Neutrophil (primary cell): Measurements from ENCODE around the gene DACT1.

Experiments
- H3K27ac ChIP-seq: fragments of 200-600 bp; sonication (generic); 2 replicates; pipeline ENCODE4 v1.5.1; 2016; ENCODE audit warnings: mild to moderate bottlenecking, moderate library complexity
- H3K27me3 ChIP-seq: fragments of 200-600 bp; sonication (generic); 2 replicates; pipeline ENCODE4 v1.6.0; 2016; ENCODE audit warnings: mild to moderate bottlenecking
- H3K36me3 ChIP-seq: fragments of 200-600 bp; sonication (generic); 2 replicates; pipeline ENCODE4 v1.5.1; 2017
- H3K4me1 ChIP-seq, 2 experiments: fragments of 200-600 bp in 1 of 2; sonication (generic) in 1 of 2; 1 replicate in 1 of 2; 2 replicates in 1 of 2; pipeline versions ENCODE4 v1.5.1 to v1.6.1; 2013 to 2016; ENCODE audit warnings: low read depth in 1 of 2, low read length in 1 of 2, mild to moderate bottlenecking in 1 of 2, moderate library complexity in 1 of 2; ENCODE audit not compliant: control insufficient read depth in 1 of 2, insufficient read depth in 1 of 2
- H3K4me3 ChIP-seq, 2 experiments: fragments of 200-600 bp in 1 of 2; sonication (generic) in 1 of 2; 1 replicate in 1 of 2; 2 replicates in 1 of 2; pipeline ENCODE4 v1.5.1; 2013 to 2016; ENCODE audit warnings: low read depth in 1 of 2, low read length in 1 of 2, mild to moderate bottlenecking in 1 of 2, moderate library complexity in 1 of 2
- H3K9me3 ChIP-seq: fragments of 200-600 bp; sonication (generic); 2 replicates; pipeline ENCODE4 v1.5.1; 2016
- CTCF ChIP-seq: fragments of 200-600 bp; sonication (generic); IDR thresholded peaks from 2 replicates; pipeline ENCODE4 v1.5.1; 2016; ENCODE audit warnings: antibody characterized with exemption

DACT1 gene

GRCh38 chr14:58677001-58677400, 39.2 kb downstream of the DACT1 start:
- no peaks in the 10 kb centered on the region for H3K9me3 ChIP-seq

GRCh38 chr14:58677517-58677916, 39.8 kb downstream of the DACT1 start:
- Histone ChIP-seq H3K4me1 (no peaks in the 10 kb centered on the region), H3K27ac (no peak overlapping the region), H3K27me3 (no peaks in the 10 kb centered on the region), H3K36me3 (no peaks in the 10 kb centered on the region), H3K4me3 (no peak overlapping the region), H3K9me3 (no peaks in the 10 kb centered on the region)
- TF ChIP-seq CTCF, result no peak

More at GRCh38 chr14:58677001-58677400, 39.2 kb downstream of the DACT1 start:
- Histone ChIP-seq H3K27me3 (no peaks in the 10 kb centered on the region), H3K4me1 (no peaks in the 10 kb centered on the region), H3K27ac (no peak overlapping the region), H3K36me3 (no peaks in the 10 kb centered on the region), H3K4me3 (no peak overlapping the region)
- no peak for TF ChIP-seq CTCF

GRCh38 chr14:58677996-58678395, 40.2 kb downstream of the DACT1 start:
- no peaks in the 10 kb centered on the region for H3K27me3 ChIP-seq
- H3K4me1 ChIP-seq, result no peaks in the 10 kb centered on the region
- H3K9me3 ChIP-seq, result no peaks in the 10 kb centered on the region
- no peak overlapping the region for H3K27ac ChIP-seq
- H3K36me3 ChIP-seq, result no peaks in the 10 kb centered on the region
- TF ChIP-seq CTCF, result no peak
- H3K4me3 ChIP-seq, result no peak overlapping the region

- H3K4me1 ChIP-seq, result no peaks in the 10 kb centered on the region
- TF ChIP-seq CTCF, result no peak
- H3K36me3 ChIP-seq, result no peaks in the 10 kb centered on the region
These were observed 42.9 kb downstream of the DACT1 start for GRCh38 chr14:58680698-58681097.

GRCh38 chr14:58687232-58687795, 49.6 kb downstream of the DACT1 start:
- Histone ChIP-seq H3K4me3 (no peak overlapping the region), H3K27me3 (no peaks in the 10 kb centered on the region), H3K27ac (no peak overlapping the region), H3K4me1 (no peaks in the 10 kb centered on the region), H3K9me3 (no peaks in the 10 kb centered on the region), H3K36me3 (no peaks in the 10 kb centered on the region)
- no peak for TF ChIP-seq CTCF

More at GRCh38 chr14:58680698-58681097, 42.9 kb downstream of the DACT1 start:
- no peaks in the 10 kb centered on the region for H3K27me3 ChIP-seq
- H3K9me3 ChIP-seq, result no peaks in the 10 kb centered on the region
- no peak overlapping the region for H3K27ac ChIP-seq
- H3K4me3 ChIP-seq, result no peak overlapping the region
